ENCODE results near the gene CTSE. TPM values are rescaled to one million over a fixed set of nuclear protein-coding genes. Genes with fewer than 3 reads are reported as not detected.

CTSE gene
- total and polyA plus RNA-seq, 2 of the 8 experiments (the other 6 are each of a cell fraction or from before 2014, with no cell fraction given) = 0.03 TPM; not detected in 1

GRCh38 chr1:206005234-206005633 is 18.5 kb downstream of the CTSE start:
- TF ChIP-seq MAFK (IDR thresholded peaks at IDR 0.05; ENCODE audit: low read depth, low read length) (no peak), NRF1 (IDR thresholded peaks at IDR 0.05; ENCODE audit: low read depth, low read length) (no peak), ASH2L (IDR thresholded peaks at IDR 0.05; ENCODE audit: low read length) (no peak), CEBPB (IDR thresholded peaks at IDR 0.05; ENCODE audit: low read depth, low read length) (no peak), GABPA (IDR thresholded peaks at IDR 0.05; ENCODE audit: borderline replicate concordance, insufficient read depth, low read length) (no peak), HDAC6 (IDR thresholded peaks at IDR 0.05; ENCODE audit: low read depth, low read length) (no peak), BRCA1 (IDR thresholded peaks at IDR 0.05; ENCODE audit: low read depth, low read length) (no peak), CREB1 (IDR thresholded peaks at IDR 0.05) (no peak), SIN3A (conservative IDR thresholded peaks at IDR 0.05 in 1 of 2, IDR thresholded peaks at IDR 0.05 in 1 of 2; ENCODE audit: low read depth in 1 of 2, low read length in 2 of 2) (no peak)

More at GRCh38 chr1:206005234-206005633, 18.5 kb downstream of the CTSE start:
- peaks cover 0 to 10% (median 3%) of the 10 kb centered on the region in 4 experiments; a peak in 5 of 7 replicates for H3K27me3 ChIP-seq (replicated peaks in 1 of 4; ENCODE audit: control insufficient read depth in 3 of 4, extremely low read depth in 1 of 4, insufficient read depth in 3 of 4, low read length in 3 of 4)
- H4K91ac ChIP-seq (replicated peaks; ENCODE audit: insufficient read length, low read length) = no peak overlapping the region
- no peak overlapping the region for H2AK5ac ChIP-seq (ENCODE audit: low read depth, low read length)
- no peak overlapping the region for H3K14ac ChIP-seq (ENCODE audit: insufficient read length)
- peaks cover 0 to 11% of the 10 kb centered on the region in 2 experiments for H4K20me1 ChIP-seq (replicated peaks in 1 of 2; ENCODE audit: control insufficient read depth in 1 of 2, insufficient read depth in 2 of 2, low read length in 2 of 2)
- H2AFZ ChIP-seq (ENCODE audit: low read length) = no peak overlapping the region
- H2BK120ac ChIP-seq (replicated peaks; ENCODE audit: low read depth, low read length) = no peak overlapping the region
- peaks cover 12% of the 10 kb centered on the region for H3K23me2 ChIP-seq (ENCODE audit: low read depth, low read length)
- no peak overlapping the region for H3K4me2 ChIP-seq (ENCODE audit: insufficient read depth in 1 of 2, low read depth in 2 of 2, low read length in 2 of 2)
- no peak overlapping the region for H3K4me3 ChIP-seq (ENCODE audit: extremely low read depth in 1 of 4, insufficient read depth in 2 of 4, low read depth in 3 of 4, low read length in 4 of 4)
- no peaks in the 10 kb centered on the region for H3K9me3 ChIP-seq (ENCODE audit: insufficient read depth in 2 of 2, low read depth in 1 of 2, low read length in 1 of 2)
- no peaks in the 10 kb centered on the region; a peak in 1 of 4 replicates for H3K79me2 ChIP-seq (ENCODE audit: control insufficient read depth in 1 of 2, insufficient read depth in 2 of 2, low read length in 2 of 2)
- H4K8ac ChIP-seq (ENCODE audit: extremely low read depth, insufficient read depth, low read length) = no peak overlapping the region
- no peak overlapping the region for H3K56ac ChIP-seq (replicated peaks; ENCODE audit: insufficient read length, low read depth, low read length)
- POLR2A ChIA-PET (ENCODE audit: partially characterized antibody) = no interaction called here
- DNase-seq (ENCODE audit: low read depth in 1 of 2, low spot score in 2 of 2) (no peak), FAIRE-seq (no peak)
- CTCF ChIA-PET (ENCODE audit: partially characterized antibody) = interaction anchor here (1.1 to 1.7 kb wide), 2 partner anchors 8 to 86 kb away, joined by 3 to 4 read pairs; no protein-coding TSS in a partner anchor
- no peaks in the 10 kb centered on the region for H3K79me1 ChIP-seq (ENCODE audit: low read depth, low read length)
- H2BK5ac ChIP-seq (ENCODE audit: low read depth, low read length) = no peak overlapping the region
- H3K23ac ChIP-seq (ENCODE audit: insufficient read length) = no peak overlapping the region
- no peak overlapping the region for H3K4ac ChIP-seq (replicated peaks; ENCODE audit: insufficient read length, low read depth, low read length)
- no peak overlapping the region for H3K18ac ChIP-seq (ENCODE audit: extremely low read depth, low read length)
- 84% methylated on average over 7 of the region's 7 CpGs; no CpG with 5 or more reads in 1 of the 2 experiments for WGBS, 2 experiments (ENCODE audit: extremely low coverage in 1 of 2, insufficient coverage in 1 of 2, insufficient read length in 1 of 2, insufficient replicate concordance in 2 of 2, low coverage in 1 of 2, low lambda C conversion rate in 2 of 2, missing lambda C conversion rate in 1 of 2)
- no peak overlapping the region for H2BK12ac ChIP-seq (ENCODE audit: low read depth, low read length)
- no peak overlapping the region for H3K9ac ChIP-seq (replicated peaks in 1 of 4; ENCODE audit: extremely low read depth in 1 of 4, low read depth in 3 of 4, low read length in 3 of 4)
- H3K4me1 ChIP-seq (replicated peaks in 1 of 4; ENCODE audit: control insufficient read depth in 3 of 4, insufficient read depth in 4 of 4, low read length in 3 of 4) = no peaks in the 10 kb centered on the region; a peak in 1 of 7 replicates
- H3K27ac ChIP-seq (ENCODE audit: low read depth, low read length) = no peak overlapping the region
- H2BK15ac ChIP-seq (ENCODE audit: low read length) = no peak overlapping the region
- no peaks in the 10 kb centered on the region for H3K36me3 ChIP-seq (ENCODE audit: control insufficient read depth in 2 of 4, insufficient read depth in 4 of 4, low read length in 3 of 4)
- no peak overlapping the region for H4K5ac ChIP-seq (ENCODE audit: insufficient read length, low read depth, low read length)
- no peak overlapping the region for H2BK20ac ChIP-seq (ENCODE audit: low read length)

Measured in H1 (cell line).